ENCODE results near the gene XRCC5. TPM values are rescaled to one million over a fixed set of nuclear protein-coding genes. Genes with fewer than 3 reads are reported as not detected.

The XRCC5 gene
- total RNA-seq, 2 experiments from 2014 or later: 292 to 331 TPM

GRCh38 chr2:216215658-216216390 lies 106.7 kb downstream of the XRCC5 start:
- H3K27ac Mint-ChIP-seq: no peak overlapping the region
- POLR2A ChIA-PET: no interaction called here
- H3K4me3 Mint-ChIP-seq: no peak overlapping the region
- CTCF ChIA-PET: interaction anchor here (0.7 to 1.5 kb wide), 6 partner anchors 12 to 104 kb away, joined by 3 to 5 read pairs (median 3); no protein-coding TSS in a partner anchor
- no peak for DNase-seq
- H3K36me3 Mint-ChIP-seq (ENCODE audit: low read depth): peaks cover 24% of the 10 kb centered on the region
- no peaks in the 10 kb centered on the region for H3K9me3 Mint-ChIP-seq
- no peaks in the 10 kb centered on the region for H3K27me3 Mint-ChIP-seq
- H3K4me1 Mint-ChIP-seq: peaks cover 35% of the 10 kb centered on the region

- Mint-ChIP-seq H3K27ac (peak overlapping the region; percentile 6), H3K4me1 (peaks cover 47% of the 10 kb centered on the region), H3K4me3 (no peak overlapping the region), H3K36me3 (ENCODE audit: low read depth) (peaks cover 12% of the 10 kb centered on the region), H3K9me3 (no peaks in the 10 kb centered on the region), H3K27me3 (no peaks in the 10 kb centered on the region)
- ChIA-PET CTCF (interaction anchor here (0.6 to 1.6 kb wide), 3 partner anchors 14 to 663 kb away, joined by 3 to 6 read pairs (median 3); no protein-coding TSS in a partner anchor), POLR2A (no interaction called here)
- DNase-seq: no peak
Observed at GRCh38 chr2:216216951-216217903, 108.1 kb downstream of the XRCC5 start.

GRCh38 chr2:216217904-216218260 lies 108.7 kb downstream of the XRCC5 start:
- DNase-seq: no peak
- ChIA-PET CTCF (interaction anchor here (0.6 to 1.6 kb wide), 3 partner anchors 15 to 664 kb away, joined by 3 to 6 read pairs (median 3); no protein-coding TSS in a partner anchor), POLR2A (no interaction called here)
- Mint-ChIP-seq H3K4me3 (no peak overlapping the region), H3K4me1 (peaks cover 53% of the 10 kb centered on the region), H3K9me3 (no peaks in the 10 kb centered on the region), H3K27me3 (no peaks in the 10 kb centered on the region), H3K27ac (no peak overlapping the region), H3K36me3 (ENCODE audit: low read depth) (peaks cover 11% of the 10 kb centered on the region)

GRCh38 chr2:216219861-216220260 lies 110.7 kb downstream of the XRCC5 start:
- Mint-ChIP-seq H3K27ac (no peak overlapping the region), H3K4me3 (no peak overlapping the region), H3K9me3 (no peaks in the 10 kb centered on the region), H3K36me3 (ENCODE audit: low read depth) (peaks cover 11% of the 10 kb centered on the region), H3K4me1 (peaks cover 58% of the 10 kb centered on the region), H3K27me3 (no peaks in the 10 kb centered on the region)
- ChIA-PET CTCF (no interaction called here), POLR2A (no interaction called here)
- DNase-seq: no peak

- peaks cover 11% of the 10 kb centered on the region for H3K36me3 Mint-ChIP-seq (ENCODE audit: low read depth)
- H3K4me3 Mint-ChIP-seq: no peak overlapping the region
- no peak overlapping the region for H3K27ac Mint-ChIP-seq
- H3K4me1 Mint-ChIP-seq: peaks cover 58% of the 10 kb centered on the region
- no peak for DNase-seq
- H3K9me3 Mint-ChIP-seq: no peaks in the 10 kb centered on the region
- CTCF ChIA-PET: interaction anchor here (0.6 to 2.6 kb wide), 5 partner anchors 10 to 751 kb away, joined by 3 to 7 read pairs (median 4); partner anchors contain the start of gene MARCHF4
- no peaks in the 10 kb centered on the region for H3K27me3 Mint-ChIP-seq
- POLR2A ChIA-PET: no interaction called here
Observed at GRCh38 chr2:216220976-216221375, 111.8 kb downstream of the XRCC5 start.

GRCh38 chr2:216221811-216222210 lies 112.7 kb downstream of the XRCC5 start:
- Mint-ChIP-seq H3K4me3 (no peak overlapping the region), H3K4me1 (peaks cover 51% of the 10 kb centered on the region), H3K27me3 (no peaks in the 10 kb centered on the region), H3K27ac (peak overlapping the region; percentile 3), H3K36me3 (ENCODE audit: low read depth) (peaks cover 11% of the 10 kb centered on the region), H3K9me3 (no peaks in the 10 kb centered on the region)
- CTCF ChIA-PET: interaction anchor here (0.6 to 2.6 kb wide), 7 partner anchors 11 to 751 kb away, joined by 3 to 7 read pairs (median 4); partner anchors contain the start of gene MARCHF4
- no peak for DNase-seq
- POLR2A ChIA-PET: no interaction called here

- POLR2A ChIA-PET: interaction anchor here (0.6 kb wide), 1 partner anchor 49 kb away, joined by 3 read pairs; no protein-coding TSS in a partner anchor
- DNase-seq: no peak
- Mint-ChIP-seq H3K4me3 (no peak overlapping the region), H3K4me1 (peaks cover 41% of the 10 kb centered on the region), H3K27me3 (no peaks in the 10 kb centered on the region), H3K36me3 (ENCODE audit: low read depth) (peaks cover 10% of the 10 kb centered on the region), H3K9me3 (no peaks in the 10 kb centered on the region), H3K27ac (no peak overlapping the region)
- CTCF ChIA-PET: interaction anchor here (0.8 to 2.6 kb wide), 7 partner anchors 10 to 180 kb away, joined by 3 to 7 read pairs (median 3); no protein-coding TSS in a partner anchor
Observed at GRCh38 chr2:216222650-216223352, 113.7 kb downstream of the XRCC5 start.

GRCh38 chr2:216224388-216224787 lies 115.2 kb downstream of the XRCC5 start:
- H3K9me3 Mint-ChIP-seq: no peaks in the 10 kb centered on the region
- peaks cover 34% of the 10 kb centered on the region for H3K4me1 Mint-ChIP-seq
- no peaks in the 10 kb centered on the region for H3K27me3 Mint-ChIP-seq
- POLR2A ChIA-PET: no interaction called here
- CTCF ChIA-PET: no interaction called here
- peaks cover 3% of the 10 kb centered on the region for H3K36me3 Mint-ChIP-seq (ENCODE audit: low read depth)
- no peak overlapping the region for H3K27ac Mint-ChIP-seq
- H3K4me3 Mint-ChIP-seq: no peak overlapping the region
- no peak for DNase-seq

GRCh38 chr2:216229277-216229914 lies 120.2 kb downstream of the XRCC5 start:
- no peaks in the 10 kb centered on the region for H3K27me3 Mint-ChIP-seq
- H3K27ac Mint-ChIP-seq: no peak overlapping the region
- POLR2A ChIA-PET: no interaction called here
- no peak for DNase-seq
- H3K36me3 Mint-ChIP-seq (ENCODE audit: low read depth): peaks cover 13% of the 10 kb centered on the region
- CTCF ChIA-PET: no interaction called here
- H3K9me3 Mint-ChIP-seq: peaks cover 17% of the 10 kb centered on the region
- no peak overlapping the region for H3K4me3 Mint-ChIP-seq
- H3K4me1 Mint-ChIP-seq: peaks cover 11% of the 10 kb centered on the region

- Mint-ChIP-seq H3K9me3 (peaks cover 21% of the 10 kb centered on the region), H3K27ac (no peak overlapping the region), H3K36me3 (ENCODE audit: low read depth) (peaks cover 13% of the 10 kb centered on the region), H3K4me1 (peaks cover 11% of the 10 kb centered on the region), H3K4me3 (no peak overlapping the region), H3K27me3 (no peaks in the 10 kb centered on the region)
- ChIA-PET CTCF (no interaction called here), POLR2A (no interaction called here)
- no peak for DNase-seq
Observed at GRCh38 chr2:216231867-216232266, 122.7 kb downstream of the XRCC5 start.

- ChIA-PET POLR2A (no interaction called here), CTCF (interaction anchor here (1.0 kb wide), 1 partner anchor 10 kb away, joined by 3 read pairs; no protein-coding TSS in a partner anchor)
- peaks cover 21% of the 10 kb centered on the region for H3K9me3 Mint-ChIP-seq
Observed at GRCh38 chr2:216232721-216233120, 123.6 kb downstream of the XRCC5 start.

More at GRCh38 chr2:216232721-216233120, 123.6 kb downstream of the XRCC5 start:
- no peak for DNase-seq
- H3K4me3 Mint-ChIP-seq: no peak overlapping the region
- no peaks in the 10 kb centered on the region for H3K27me3 Mint-ChIP-seq
- peaks cover 13% of the 10 kb centered on the region for H3K36me3 Mint-ChIP-seq (ENCODE audit: low read depth)
- H3K27ac Mint-ChIP-seq: no peak overlapping the region
- H3K4me1 Mint-ChIP-seq: peaks cover 11% of the 10 kb centered on the region

Data from activated CD4-positive, alpha-beta T cell treated with anti-CD3 and anti-CD28 coated beads, Interleukin-2, amount 10 ng/mL, durations not matched to agents 7 days and 5 days (primary cell).